ENCODE results near the gene RTL9.

DNA sequence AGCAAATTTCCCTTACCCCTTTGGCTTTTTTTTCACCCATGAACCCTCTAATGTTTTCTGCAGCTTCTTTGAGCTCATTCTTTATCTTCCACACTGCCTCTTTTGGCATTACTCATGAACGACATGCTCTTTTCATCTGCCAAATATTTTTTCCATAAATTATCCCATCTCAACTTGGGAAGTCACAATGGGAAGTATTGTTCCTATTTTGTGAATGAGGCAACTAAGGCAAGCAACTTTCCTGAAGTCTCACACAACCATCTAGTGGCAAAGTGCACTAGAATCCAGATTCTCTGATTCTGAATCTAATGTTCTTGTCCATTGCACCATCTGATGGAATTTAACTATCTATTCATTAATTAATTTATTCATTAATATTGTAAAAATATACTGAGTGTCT is 625 bp downstream of the RTL9 start:
- TF ChIP-seq, protein P1, sequence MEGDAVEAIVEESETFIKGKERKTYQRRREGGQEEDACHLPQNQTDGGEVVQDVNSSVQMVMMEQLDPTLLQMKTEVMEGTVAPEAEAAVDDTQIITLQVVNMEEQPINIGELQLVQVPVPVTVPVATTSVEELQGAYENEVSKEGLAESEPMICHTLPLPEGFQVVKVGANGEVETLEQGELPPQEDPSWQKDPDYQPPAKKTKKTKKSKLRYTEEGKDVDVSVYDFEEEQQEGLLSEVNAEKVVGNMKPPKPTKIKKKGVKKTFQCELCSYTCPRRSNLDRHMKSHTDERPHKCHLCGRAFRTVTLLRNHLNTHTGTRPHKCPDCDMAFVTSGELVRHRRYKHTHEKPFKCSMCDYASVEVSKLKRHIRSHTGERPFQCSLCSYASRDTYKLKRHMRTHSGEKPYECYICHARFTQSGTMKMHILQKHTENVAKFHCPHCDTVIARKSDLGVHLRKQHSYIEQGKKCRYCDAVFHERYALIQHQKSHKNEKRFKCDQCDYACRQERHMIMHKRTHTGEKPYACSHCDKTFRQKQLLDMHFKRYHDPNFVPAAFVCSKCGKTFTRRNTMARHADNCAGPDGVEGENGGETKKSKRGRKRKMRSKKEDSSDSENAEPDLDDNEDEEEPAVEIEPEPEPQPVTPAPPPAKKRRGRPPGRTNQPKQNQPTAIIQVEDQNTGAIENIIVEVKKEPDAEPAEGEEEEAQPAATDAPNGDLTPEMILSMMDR (IDR thresholded peaks at IDR 0.05; ENCODE audit: borderline replicate concordance, extremely low read depth, low read length, poor library complexity, severe bottlenecking): no peak
- TF ChIP-seq EZH2 (IDR thresholded peaks at IDR 0.05; ENCODE audit: borderline replicate concordance, low read depth, low read length, severe bottlenecking): no peak

All from DND-41 (cell line).